HL-60 (cell line): ENCODE results near the gene FLNC.

Experiments
- DNase-seq, 2 experiments: peaks; one replicate each; pipeline ENCODE4 v3.0.0-alpha.2; 2010 to 2020; ENCODE audit warnings: low read depth in 1 of 2, low spot score in 1 of 2
- H3K27ac ChIP-seq: fragments of 250-450 bp; sonication (Bioruptor Pico); replicated peaks from 2 replicates; pipeline ENCODE4 v1.5.1; 2020; ENCODE audit warnings: mild to moderate bottlenecking, moderate library complexity
- H3K27me3 ChIP-seq: fragments of 250-450 bp; sonication (Bioruptor Pico); 2 replicates; pipeline ENCODE4 v1.5.1; 2021; ENCODE audit warnings: mild to moderate bottlenecking, moderate library complexity; ENCODE audit not compliant: insufficient read depth, poor library complexity, severe bottlenecking
- H3K4me3 ChIP-seq: replicated peaks from 2 replicates; pipeline ENCODE4 v1.5.1; 2011; ENCODE audit warnings: mild to moderate bottlenecking, control low read depth, low read length; ENCODE audit not compliant: insufficient read depth
- GABPA ChIP-seq: IDR thresholded peaks from 2 replicates; pipeline ENCODE4 v1.6.1; 2012; ENCODE audit warnings: low read depth
- POLR2AphosphoS5 ChIP-seq: IDR thresholded peaks from 2 replicates; pipeline ENCODE4 v1.6.1; 2012; ENCODE audit warnings: low read depth
- SPI1 ChIP-seq: IDR thresholded peaks from 2 replicates; pipeline ENCODE4 v1.6.1; 2012; ENCODE audit warnings: low read depth, mild to moderate bottlenecking, borderline replicate concordance
- TF ChIP-seq, protein P1 (sequence below): IDR thresholded peaks from one replicate; pipeline ENCODE4 v1.5.1; 2011; ENCODE audit warnings: low read length, control low read depth, inconsistent platforms; ENCODE audit not compliant: insufficient read depth
- TF ChIP-seq, protein P2 (sequence below): IDR thresholded peaks from 2 replicates; pipeline ENCODE4 v1.6.1; 2012; ENCODE audit warnings: low read depth; ENCODE audit not compliant: insufficient replicate concordance

Gene FLNC

DNA sequence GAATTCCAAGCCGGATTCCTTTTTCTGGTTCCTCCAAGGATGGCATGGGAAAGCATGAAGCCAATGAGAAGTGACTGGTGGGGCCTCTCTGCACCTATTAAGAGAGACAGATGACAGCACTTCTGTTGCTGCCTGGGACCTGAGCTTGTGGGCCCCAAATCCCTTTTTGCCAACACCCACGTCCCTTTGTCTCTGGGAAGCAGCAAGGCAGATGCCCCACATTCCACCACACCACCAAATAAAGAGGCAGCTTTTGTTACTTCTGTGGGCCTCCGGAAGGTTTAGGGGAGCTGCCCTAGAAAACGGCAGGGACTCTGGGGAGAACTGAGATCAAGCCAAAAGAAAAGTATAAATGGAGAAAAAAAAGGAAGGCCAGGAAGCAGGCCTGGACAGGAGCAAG lies 35.1 kb upstream of the FLNC start:
- Histone ChIP-seq H3K27me3 (peaks cover 12% of the 10 kb centered on the region), H3K4me3 (no peak overlapping the region), H3K27ac (no peak overlapping the region)
- no peak for DNase-seq
- TF ChIP-seq, protein P1, sequence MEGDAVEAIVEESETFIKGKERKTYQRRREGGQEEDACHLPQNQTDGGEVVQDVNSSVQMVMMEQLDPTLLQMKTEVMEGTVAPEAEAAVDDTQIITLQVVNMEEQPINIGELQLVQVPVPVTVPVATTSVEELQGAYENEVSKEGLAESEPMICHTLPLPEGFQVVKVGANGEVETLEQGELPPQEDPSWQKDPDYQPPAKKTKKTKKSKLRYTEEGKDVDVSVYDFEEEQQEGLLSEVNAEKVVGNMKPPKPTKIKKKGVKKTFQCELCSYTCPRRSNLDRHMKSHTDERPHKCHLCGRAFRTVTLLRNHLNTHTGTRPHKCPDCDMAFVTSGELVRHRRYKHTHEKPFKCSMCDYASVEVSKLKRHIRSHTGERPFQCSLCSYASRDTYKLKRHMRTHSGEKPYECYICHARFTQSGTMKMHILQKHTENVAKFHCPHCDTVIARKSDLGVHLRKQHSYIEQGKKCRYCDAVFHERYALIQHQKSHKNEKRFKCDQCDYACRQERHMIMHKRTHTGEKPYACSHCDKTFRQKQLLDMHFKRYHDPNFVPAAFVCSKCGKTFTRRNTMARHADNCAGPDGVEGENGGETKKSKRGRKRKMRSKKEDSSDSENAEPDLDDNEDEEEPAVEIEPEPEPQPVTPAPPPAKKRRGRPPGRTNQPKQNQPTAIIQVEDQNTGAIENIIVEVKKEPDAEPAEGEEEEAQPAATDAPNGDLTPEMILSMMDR: no peak
- TF ChIP-seq SPI1 (no peak), GABPA (no peak), POLR2AphosphoS5 (no peak)
- TF ChIP-seq, protein P2, sequence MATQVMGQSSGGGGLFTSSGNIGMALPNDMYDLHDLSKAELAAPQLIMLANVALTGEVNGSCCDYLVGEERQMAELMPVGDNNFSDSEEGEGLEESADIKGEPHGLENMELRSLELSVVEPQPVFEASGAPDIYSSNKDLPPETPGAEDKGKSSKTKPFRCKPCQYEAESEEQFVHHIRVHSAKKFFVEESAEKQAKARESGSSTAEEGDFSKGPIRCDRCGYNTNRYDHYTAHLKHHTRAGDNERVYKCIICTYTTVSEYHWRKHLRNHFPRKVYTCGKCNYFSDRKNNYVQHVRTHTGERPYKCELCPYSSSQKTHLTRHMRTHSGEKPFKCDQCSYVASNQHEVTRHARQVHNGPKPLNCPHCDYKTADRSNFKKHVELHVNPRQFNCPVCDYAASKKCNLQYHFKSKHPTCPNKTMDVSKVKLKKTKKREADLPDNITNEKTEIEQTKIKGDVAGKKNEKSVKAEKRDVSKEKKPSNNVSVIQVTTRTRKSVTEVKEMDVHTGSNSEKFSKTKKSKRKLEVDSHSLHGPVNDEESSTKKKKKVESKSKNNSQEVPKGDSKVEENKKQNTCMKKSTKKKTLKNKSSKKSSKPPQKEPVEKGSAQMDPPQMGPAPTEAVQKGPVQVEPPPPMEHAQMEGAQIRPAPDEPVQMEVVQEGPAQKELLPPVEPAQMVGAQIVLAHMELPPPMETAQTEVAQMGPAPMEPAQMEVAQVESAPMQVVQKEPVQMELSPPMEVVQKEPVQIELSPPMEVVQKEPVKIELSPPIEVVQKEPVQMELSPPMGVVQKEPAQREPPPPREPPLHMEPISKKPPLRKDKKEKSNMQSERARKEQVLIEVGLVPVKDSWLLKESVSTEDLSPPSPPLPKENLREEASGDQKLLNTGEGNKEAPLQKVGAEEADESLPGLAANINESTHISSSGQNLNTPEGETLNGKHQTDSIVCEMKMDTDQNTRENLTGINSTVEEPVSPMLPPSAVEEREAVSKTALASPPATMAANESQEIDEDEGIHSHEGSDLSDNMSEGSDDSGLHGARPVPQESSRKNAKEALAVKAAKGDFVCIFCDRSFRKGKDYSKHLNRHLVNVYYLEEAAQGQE: no peak

DNA sequence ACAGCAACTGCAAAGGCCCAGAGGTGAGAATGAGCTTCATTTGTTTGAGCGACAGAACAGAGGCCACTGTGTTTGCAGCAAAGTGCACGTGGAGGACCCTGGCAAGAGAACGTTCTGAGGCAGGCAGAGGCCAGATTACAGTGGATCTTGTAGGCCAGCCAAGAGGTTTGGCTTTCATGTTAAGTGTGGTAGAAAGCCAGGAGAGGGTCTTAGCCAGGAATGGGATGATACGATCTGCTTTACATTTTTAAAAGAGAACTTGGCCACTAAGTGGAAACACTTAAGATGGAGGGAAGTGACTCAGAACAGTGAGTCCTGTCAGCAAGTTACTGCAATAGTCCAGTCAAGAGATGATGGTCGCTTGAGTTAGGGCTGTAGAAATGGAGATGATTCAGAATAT lies 33.9 kb upstream of the FLNC start:
- peaks cover 5% of the 10 kb centered on the region for H3K27me3 ChIP-seq
- no peak overlapping the region for H3K27ac ChIP-seq
- TF ChIP-seq, protein P2: no peak
- no peak overlapping the region for H3K4me3 ChIP-seq
- no peak for DNase-seq

DNA sequence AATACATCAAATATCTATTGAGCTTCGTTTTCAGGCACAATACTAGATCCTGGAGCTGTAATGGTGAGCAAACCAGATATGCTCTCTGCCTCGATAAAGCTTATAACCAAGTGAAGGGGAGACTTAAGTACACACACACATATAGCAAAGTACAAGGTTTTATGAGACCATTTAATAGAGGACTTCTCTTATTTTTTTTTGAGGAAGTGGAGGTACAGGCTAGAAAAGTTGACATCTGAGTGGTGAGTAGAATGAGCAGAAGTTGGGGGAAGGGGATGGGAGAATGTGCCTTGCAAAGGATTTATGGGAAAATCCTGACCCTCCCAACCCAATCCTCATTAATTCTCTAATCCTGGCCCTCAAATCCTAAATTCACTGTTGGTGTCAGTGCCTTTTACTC lies 30.8 kb upstream of the FLNC start:
- H3K27ac ChIP-seq: no peak overlapping the region
- H3K27me3 ChIP-seq: no peaks in the 10 kb centered on the region
- no peak overlapping the region for H3K4me3 ChIP-seq
- no peak for DNase-seq
- TF ChIP-seq POLR2AphosphoS5 (no peak), SPI1 (peak; percentile 97)

DNA sequence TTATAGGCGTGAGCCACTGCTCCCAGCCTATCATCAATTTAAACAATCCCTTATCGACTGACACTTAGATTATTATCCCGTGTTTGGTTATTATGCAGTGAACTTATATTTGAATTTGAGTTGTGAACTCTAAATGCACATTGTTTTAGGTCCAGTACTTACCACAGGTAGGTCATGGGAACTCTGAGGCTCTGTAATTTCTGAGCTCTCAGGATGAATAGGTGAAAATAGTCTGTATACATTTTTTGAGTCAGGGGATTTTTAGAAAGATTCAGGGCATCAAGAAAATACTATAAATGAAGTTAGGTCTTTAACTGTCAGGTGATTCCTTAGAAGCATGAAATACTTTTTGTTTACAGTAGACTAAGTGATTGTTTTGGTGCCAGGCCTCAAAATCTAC lies 29.6 kb upstream of the FLNC start:
- TF ChIP-seq GABPA: no peak
- TF ChIP-seq, protein P1: no peak
- TF ChIP-seq, protein P2: no peak
- TF ChIP-seq SPI1: no peak
- no peak for TF ChIP-seq POLR2AphosphoS5
- no peaks in the 10 kb centered on the region for H3K27me3 ChIP-seq
- no peak for DNase-seq
- H3K27ac ChIP-seq: no peak overlapping the region
- H3K4me3 ChIP-seq: no peak overlapping the region
